ENCODE measurements around the gene NUDCD2. TPM values are rescaled to one million over a fixed set of nuclear protein-coding genes. Genes with fewer than 3 reads are reported as not detected.
"Not testable (repeated sequence)": the region's sequence is repeated elsewhere in the genome, so short reads cannot be mapped to it uniquely, and the experiment has no call there.

Gene NUDCD2
- total RNA-seq, 1 donor from 2014 or later, result 4.6 TPM

DNA sequence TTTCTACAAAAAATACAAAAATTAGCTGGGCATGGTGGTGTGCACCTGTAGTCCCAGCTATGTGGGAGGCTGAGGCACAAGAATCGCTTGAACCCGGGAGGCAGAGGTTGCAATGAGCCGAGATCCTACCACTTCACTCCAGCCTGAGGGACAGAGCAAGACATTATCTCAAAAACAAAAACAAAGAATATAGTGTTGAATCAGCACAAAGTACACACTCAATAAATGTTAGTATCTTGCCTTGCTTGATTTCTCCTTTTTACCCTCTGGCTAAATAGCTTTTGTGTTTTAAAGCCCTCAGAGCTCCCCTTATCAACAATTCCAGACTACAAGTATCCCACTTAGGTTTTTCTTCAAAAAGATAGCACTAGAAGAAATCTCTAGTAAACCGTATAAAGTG is 60.0 kb downstream of the NUDCD2 start:
- DNase-seq (ENCODE audit: low read depth), result no peak
- TF ChIP-seq, protein P1, sequence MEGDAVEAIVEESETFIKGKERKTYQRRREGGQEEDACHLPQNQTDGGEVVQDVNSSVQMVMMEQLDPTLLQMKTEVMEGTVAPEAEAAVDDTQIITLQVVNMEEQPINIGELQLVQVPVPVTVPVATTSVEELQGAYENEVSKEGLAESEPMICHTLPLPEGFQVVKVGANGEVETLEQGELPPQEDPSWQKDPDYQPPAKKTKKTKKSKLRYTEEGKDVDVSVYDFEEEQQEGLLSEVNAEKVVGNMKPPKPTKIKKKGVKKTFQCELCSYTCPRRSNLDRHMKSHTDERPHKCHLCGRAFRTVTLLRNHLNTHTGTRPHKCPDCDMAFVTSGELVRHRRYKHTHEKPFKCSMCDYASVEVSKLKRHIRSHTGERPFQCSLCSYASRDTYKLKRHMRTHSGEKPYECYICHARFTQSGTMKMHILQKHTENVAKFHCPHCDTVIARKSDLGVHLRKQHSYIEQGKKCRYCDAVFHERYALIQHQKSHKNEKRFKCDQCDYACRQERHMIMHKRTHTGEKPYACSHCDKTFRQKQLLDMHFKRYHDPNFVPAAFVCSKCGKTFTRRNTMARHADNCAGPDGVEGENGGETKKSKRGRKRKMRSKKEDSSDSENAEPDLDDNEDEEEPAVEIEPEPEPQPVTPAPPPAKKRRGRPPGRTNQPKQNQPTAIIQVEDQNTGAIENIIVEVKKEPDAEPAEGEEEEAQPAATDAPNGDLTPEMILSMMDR (conservative IDR thresholded peaks at IDR 0.05; ENCODE audit: low read depth, low read length), result no peak
- H3K4me3 ChIP-seq (ENCODE audit: low read depth, low read length), result no peak overlapping the region

DNA sequence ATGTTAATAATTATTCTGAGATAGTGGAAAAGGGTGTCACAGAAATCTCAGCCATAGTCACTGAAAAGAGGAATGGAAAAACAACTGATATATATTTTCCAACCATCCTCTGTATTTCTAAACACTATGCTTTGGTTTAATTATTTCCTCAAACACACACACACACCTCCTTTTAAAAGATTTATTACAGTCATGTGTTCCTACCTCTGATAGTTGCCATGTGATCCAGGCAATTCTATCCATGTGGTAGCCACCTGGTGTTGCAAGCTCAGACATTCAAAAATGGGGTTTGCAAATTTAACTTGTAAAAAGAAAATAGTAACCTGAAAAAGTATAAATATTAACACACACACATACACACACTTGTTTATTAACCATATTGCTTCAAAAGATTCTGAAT is 62.5 kb downstream of the NUDCD2 start:
- H3K4me3 ChIP-seq (ENCODE audit: low read depth, low read length), result no peak overlapping the region
- TF ChIP-seq, protein P1 (conservative IDR thresholded peaks at IDR 0.05; ENCODE audit: low read depth, low read length), result no peak
- no peak for DNase-seq (ENCODE audit: low read depth)

GRCh38 chr5:163396818-163397340 is 63.0 kb downstream of the NUDCD2 start:
- not testable (repeated sequence) for DNase-seq (ENCODE audit: low read depth); H3K4me3 ChIP-seq (ENCODE audit: low read depth, low read length)

Other genes starting within 250 kb of the NUDCD2 start
- gene CCNG1, start 22.5 kb downstream of the NUDCD2 start, total RNA-seq, result 139 and 191 TPM in 2 replicates
- 19.5 and 54.4 TPM in 2 replicates for gene HMMR, start 530 bp upstream of the NUDCD2 start, total RNA-seq
- gene MAT2B, start 45.5 kb upstream of the NUDCD2 start, total RNA-seq, result 46.3 and 64.7 TPM in 2 replicates